ENCODE data around the gene RAP2C. TPM values are rescaled to one million over a fixed set of nuclear protein-coding genes. Genes with fewer than 3 reads are reported as not detected.
A peak's percentile ranks its signal among the peaks of the same experiment; 100 is the strongest.

RAP2C gene
- 10 to 100 TPM; 20.1 to 26.7 TPM for total RNA-seq
- polyA plus RNA-seq: 10 to 100 TPM; 17.1 to 32.0 TPM
- long read RNA-seq, donor 1, partial matches to known transcripts: 0 of 4 reads
- long read RNA-seq, donor 1, other reads (novel, unspliced or antisense): 0 of 4 reads
- long read RNA-seq, donor 2, partial matches to known transcripts: 0 of 1 reads
- long read RNA-seq, donor 2, other reads (novel, unspliced or antisense): 0 of 1 reads
- long read RNA-seq, donor 3, partial matches to known transcripts: 0 of 2 reads
- long read RNA-seq, donor 3, other reads (novel, unspliced or antisense): 0 of 2 reads
- long read RNA-seq, donor 4: 0 reads
- long read RNA-seq, donor 5, transcript RAP2C-201 (4 exons, 3,896 nt): major isoform, 6 of 6 reads
- long read RNA-seq, donor 5, partial matches to known transcripts: 0 of 6 reads
- long read RNA-seq, donor 5, other reads (novel, unspliced or antisense): 0 of 6 reads

DNA sequence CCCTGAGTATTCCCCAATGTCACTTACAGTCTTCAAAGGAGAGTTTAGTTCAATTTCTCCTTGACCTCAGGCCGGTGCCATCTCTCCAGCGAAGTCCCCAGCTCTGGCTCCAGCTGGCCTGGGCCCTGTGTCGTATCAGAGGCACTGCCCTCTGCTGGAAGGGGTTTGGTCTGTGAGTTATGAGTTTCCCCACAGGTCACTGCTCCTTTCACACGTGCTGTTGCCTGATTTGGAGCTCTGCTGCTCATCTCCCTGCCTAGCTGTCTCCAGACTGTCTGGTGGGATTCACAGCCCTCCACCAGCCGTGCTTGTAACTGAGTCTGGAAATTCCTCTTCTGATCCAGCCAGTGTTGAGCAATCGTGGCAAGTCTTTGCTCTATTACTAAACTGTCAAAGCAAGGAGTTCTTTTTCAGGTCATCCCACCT lies at the start of gene RAP2C:
Gene RAP2C (minus strand): TSS at position 105 of the 426 bp plus-strand sequence. CDS start 2,179 bp downstream, outside the sequence.
- peak within 1 kb of the TSS; percentile 69 to 75 for H3K9ac ChIP-seq (ENCODE audit: insufficient read depth in 1 of 2, low read length in 2 of 2)
- WGBS, 2 donors: 8 to 19% methylated on average over 5 to 6 of the region's 6 CpGs
- no peaks in the 10 kb centered on the region for H3K9me3 ChIP-seq (ENCODE audit: control insufficient read depth in 4 of 4, insufficient read depth in 3 of 4, low read length in 3 of 4)
- peak within 1 kb of the TSS; percentile 88 to 94 for H3K27ac ChIP-seq (ENCODE audit: low read depth in 1 of 2, low read length in 1 of 2)
- TF ChIP-seq, protein P1, sequence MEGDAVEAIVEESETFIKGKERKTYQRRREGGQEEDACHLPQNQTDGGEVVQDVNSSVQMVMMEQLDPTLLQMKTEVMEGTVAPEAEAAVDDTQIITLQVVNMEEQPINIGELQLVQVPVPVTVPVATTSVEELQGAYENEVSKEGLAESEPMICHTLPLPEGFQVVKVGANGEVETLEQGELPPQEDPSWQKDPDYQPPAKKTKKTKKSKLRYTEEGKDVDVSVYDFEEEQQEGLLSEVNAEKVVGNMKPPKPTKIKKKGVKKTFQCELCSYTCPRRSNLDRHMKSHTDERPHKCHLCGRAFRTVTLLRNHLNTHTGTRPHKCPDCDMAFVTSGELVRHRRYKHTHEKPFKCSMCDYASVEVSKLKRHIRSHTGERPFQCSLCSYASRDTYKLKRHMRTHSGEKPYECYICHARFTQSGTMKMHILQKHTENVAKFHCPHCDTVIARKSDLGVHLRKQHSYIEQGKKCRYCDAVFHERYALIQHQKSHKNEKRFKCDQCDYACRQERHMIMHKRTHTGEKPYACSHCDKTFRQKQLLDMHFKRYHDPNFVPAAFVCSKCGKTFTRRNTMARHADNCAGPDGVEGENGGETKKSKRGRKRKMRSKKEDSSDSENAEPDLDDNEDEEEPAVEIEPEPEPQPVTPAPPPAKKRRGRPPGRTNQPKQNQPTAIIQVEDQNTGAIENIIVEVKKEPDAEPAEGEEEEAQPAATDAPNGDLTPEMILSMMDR (IDR thresholded peaks at IDR 0.05; ENCODE audit: control extremely low read depth, extremely low read depth): peak; percentile 8
- DNase-seq (peak; percentile 60 to 73 (median 67)), ATAC-seq (ENCODE audit: insufficient read depth, low FRiP score) (peak; percentile 66)
- H3K4me1 ChIP-seq (ENCODE audit: control insufficient read depth in 5 of 5, insufficient read depth in 5 of 5, low read length in 5 of 5): peaks cover 0 to 23% (median 2%) of the 10 kb centered on the region in 5 donors
- H3K27me3 ChIP-seq (ENCODE audit: control insufficient read depth in 3 of 3, insufficient read depth in 3 of 3, low read length in 2 of 3): peaks cover 0 to 28% (median 14%) of the 10 kb centered on the region in 3 donors
- peaks cover 0 to 2% (median 0%) of the 10 kb centered on the region in 4 donors for H3K36me3 ChIP-seq (ENCODE audit: control insufficient read depth in 4 of 4, insufficient read depth in 4 of 4, low read length in 4 of 4)
- peak within 1 kb of the TSS; percentile 66 for H3K4me3 ChIP-seq

DNA sequence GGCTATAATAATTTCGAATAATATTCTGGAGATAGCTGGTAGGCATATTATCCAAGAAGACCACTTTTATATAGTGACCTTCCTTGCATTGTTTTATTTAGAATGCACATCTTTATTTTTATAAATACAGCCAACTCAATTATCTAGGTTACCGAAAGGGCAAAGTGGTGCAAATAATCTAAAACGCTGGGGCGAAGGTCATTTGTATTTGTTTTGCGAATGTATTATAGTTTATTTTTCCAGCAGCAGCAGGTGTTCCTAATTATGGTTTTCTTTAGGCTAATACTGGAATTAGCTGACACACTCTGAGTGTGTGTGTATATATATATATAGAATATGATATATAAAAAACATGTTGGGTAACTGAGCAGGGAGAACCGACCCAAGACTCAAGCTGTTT lies 48.1 kb upstream of the RAP2C start:
- H3K9me3 ChIP-seq (ENCODE audit: control insufficient read depth in 4 of 4, insufficient read depth in 3 of 4, low read length in 3 of 4): peaks cover 0 to 3% (median 0%) of the 10 kb centered on the region in 4 donors
- ATAC-seq (ENCODE audit: insufficient read depth, low FRiP score) (no peak), DNase-seq (no peak)
- H3K4me3 ChIP-seq: no peak overlapping the region
- TF ChIP-seq, protein P1 (IDR thresholded peaks at IDR 0.05; ENCODE audit: control extremely low read depth, extremely low read depth): no peak
- 88 to 89% methylated on average over 6 of the region's 6 CpGs for WGBS, 2 donors
- H3K27me3 ChIP-seq (ENCODE audit: control insufficient read depth in 3 of 3, insufficient read depth in 3 of 3, low read length in 2 of 3): peaks cover 0 to 25% (median under 1%) of the 10 kb centered on the region in 3 donors
- no peak overlapping the region for H3K9ac ChIP-seq (ENCODE audit: insufficient read depth in 1 of 2, low read length in 2 of 2)
- H3K27ac ChIP-seq (ENCODE audit: low read depth in 1 of 2, low read length in 1 of 2): no peak overlapping the region
- H3K36me3 ChIP-seq (ENCODE audit: control insufficient read depth in 4 of 4, insufficient read depth in 4 of 4, low read length in 4 of 4): no peaks in the 10 kb centered on the region
- no peaks in the 10 kb centered on the region for H3K4me1 ChIP-seq (ENCODE audit: control insufficient read depth in 5 of 5, insufficient read depth in 5 of 5, low read length in 5 of 5)

DNA sequence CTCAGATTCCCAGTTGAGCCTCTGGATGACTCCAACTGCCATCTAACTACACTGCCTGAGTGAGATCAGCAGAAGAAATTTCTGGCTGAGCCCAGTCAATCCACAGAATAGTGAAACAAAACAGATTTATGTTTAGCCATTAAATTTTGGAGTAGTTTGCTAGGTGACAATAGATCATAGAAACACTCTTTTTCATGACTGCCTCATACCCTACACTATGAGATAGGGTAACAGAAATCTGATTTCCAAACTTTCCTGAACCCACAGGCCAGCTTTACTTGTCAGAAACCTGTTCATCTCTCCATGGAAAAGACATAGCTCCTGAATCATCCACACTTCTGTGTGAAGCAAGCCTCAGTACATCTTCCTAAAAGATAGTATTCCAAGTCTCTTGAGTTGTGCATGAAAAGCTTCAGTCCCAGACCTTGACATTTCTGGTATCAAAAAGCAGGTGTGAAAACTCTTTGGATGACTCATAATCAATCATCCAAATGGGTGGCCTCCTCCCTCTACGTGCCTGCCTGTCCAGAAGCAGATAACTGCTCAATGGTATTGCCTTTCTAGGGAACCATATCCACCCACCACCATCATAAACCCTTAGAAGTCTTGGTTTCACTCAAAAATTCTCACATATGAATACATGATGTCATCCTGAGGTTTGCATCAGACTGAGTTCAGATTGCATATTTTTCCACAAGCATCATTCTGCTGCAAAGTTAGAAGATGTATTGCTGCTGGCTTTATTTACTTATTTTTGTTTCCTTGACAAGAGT lies 47.5 kb upstream of the RAP2C start:
- Histone ChIP-seq H3K36me3 (ENCODE audit: control insufficient read depth in 4 of 4, insufficient read depth in 4 of 4, low read length in 4 of 4) (no peaks in the 10 kb centered on the region), H3K9me3 (ENCODE audit: control insufficient read depth in 4 of 4, insufficient read depth in 3 of 4, low read length in 3 of 4) (peaks cover 0 to 3% (median 0%) of the 10 kb centered on the region in 4 donors), H3K27me3 (ENCODE audit: control insufficient read depth in 3 of 3, insufficient read depth in 3 of 3, low read length in 2 of 3) (peaks cover 0 to 27% (median 2%) of the 10 kb centered on the region in 3 donors), H3K9ac (ENCODE audit: insufficient read depth in 1 of 2, low read length in 2 of 2) (no peak overlapping the region), H3K4me3 (no peak overlapping the region), H3K4me1 (ENCODE audit: control insufficient read depth in 5 of 5, insufficient read depth in 5 of 5, low read length in 5 of 5) (no peaks in the 10 kb centered on the region), H3K27ac (ENCODE audit: low read depth in 1 of 2, low read length in 1 of 2) (no peak overlapping the region)
- ATAC-seq (ENCODE audit: insufficient read depth, low FRiP score) (no peak), DNase-seq (no peak)
- WGBS, 2 donors: 56 to 86% methylated on average over 1 of the region's 1 CpG
- TF ChIP-seq, protein P1 (IDR thresholded peaks at IDR 0.05; ENCODE audit: control extremely low read depth, extremely low read depth): no peak
